Gastroesophageal sphincter (tissue), 4 donors: ENCODE data around the gene ARAP3. TPM values are rescaled to one million over a fixed set of nuclear protein-coding genes. Genes with fewer than 3 reads are reported as not detected.

ENCODE experiments used
- ATAC-seq: fragments of 150-250 bp; one replicate; pipeline ENCODE4 v1.9.1; 2016; ENCODE audit warnings: mild to moderate bottlenecking, moderate library complexity
- H3K27ac ChIP-seq, 4 donors: fragments of 200-600 bp; sonication (generic) in 3 of 4; 1 replicate in 3 of 4; 2 replicates in 1 of 4; pipeline ENCODE4 v1.5.1; 2016 to 2019
- H3K27me3 ChIP-seq: fragments of 200-600 bp; sonication (generic); one replicate; pipeline ENCODE4 v1.5.1; 2019
- H3K36me3 ChIP-seq, 2 donors: fragments of 200-600 bp; sonication (generic); one replicate each; pipeline ENCODE4 v1.5.1; 2019; ENCODE audit warnings: control low read depth in 1 of 2
- H3K4me1 ChIP-seq, 3 donors: fragments of 200-600 bp; sonication (generic); 1 replicate in 2 of 3; 2 replicates in 1 of 3; pipeline ENCODE4 v1.5.1; 2016 to 2019; ENCODE audit warnings: control low read depth in 2 of 3
- H3K4me3 ChIP-seq, 2 donors: fragments of 200-600 bp; sonication (generic); one replicate each; pipeline ENCODE4 v1.5.1; 2019; ENCODE audit warnings: mild to moderate bottlenecking in 1 of 2, moderate library complexity in 1 of 2
- H3K9me3 ChIP-seq, 3 donors: fragments of 200-600 bp; sonication (generic); one replicate each; pipeline ENCODE4 v1.5.1; 2017 to 2019; ENCODE audit warnings: control low read depth in 2 of 3
- EP300 ChIP-seq: sonication (generic); formaldehyde crosslinking; IDR thresholded peaks from one replicate; pipeline ENCODE4 v1.6.1; 2017; ENCODE audit warnings: antibody characterized with exemption, mild to moderate bottlenecking
- POLR2A ChIP-seq, 2 donors: fragments of 450-650 bp; IDR thresholded peaks; one replicate each; pipeline ENCODE4 v1.6.1; 2017; ENCODE audit warnings: antibody characterized with exemption in 2 of 2, mild to moderate bottlenecking in 2 of 2, moderate library complexity in 1 of 2
- POLR2AphosphoS5 ChIP-seq: sonication (generic); formaldehyde crosslinking; IDR thresholded peaks from one replicate; pipeline ENCODE4 v1.6.1; 2017; ENCODE audit warnings: antibody characterized with exemption
- WGBS, 2 donors: methylation state at CpG; one replicate each; pipeline ENCODE4 v1.1.5; 2018; ENCODE audit warnings: low coverage in 1 of 2; 5-methylcytosine and 5-hydroxymethylcytosine counted together
- total RNA-seq, 4 donors: library from RNA; depleted of rRNA; stranded (reverse); fragments of >200 nt; gene quantifications; one replicate each; pipeline ENCODE4 v1.1.0, GENCODE V29; 2016
- TF ChIP-seq, protein P1 (sequence below), 4 experiments: fragments of 200-600 bp in 2 of 4; fragments of 450-650 bp in 2 of 4; sonication (generic) in 1 of 4; IDR thresholded peaks; one replicate each; pipeline ENCODE4 v1.5.1; 2017 to 2019; ENCODE audit warnings: antibody characterized with exemption in 4 of 4, mild to moderate bottlenecking in 2 of 4, moderate library complexity in 2 of 4

The ARAP3 gene
- total RNA-seq, 4 donors from 2014 or later: 5.3 to 7.2 (median 6.2) TPM

DNA sequence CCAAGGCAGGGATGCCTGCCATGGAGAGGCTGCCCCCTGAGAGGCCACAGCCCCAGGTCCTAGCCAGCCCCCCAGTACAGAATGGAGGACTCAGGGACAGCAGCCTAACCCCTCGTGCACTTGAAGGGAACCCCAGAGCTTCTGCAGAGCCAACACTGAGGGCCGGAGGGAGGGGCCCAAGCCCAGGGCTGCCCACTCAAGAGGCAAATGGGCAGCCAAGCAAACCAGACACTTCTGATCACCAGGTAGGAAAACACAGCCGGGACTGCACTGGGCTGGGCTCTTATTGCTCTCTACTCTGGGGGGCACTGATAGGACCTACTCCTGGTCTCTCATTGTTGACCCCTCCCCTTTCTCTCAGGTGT is 42.0 kb downstream of the ARAP3 start:
- no peak for ATAC-seq
- WGBS, 2 donors: no CpG with 5 or more reads among the region's 3 CpGs
- Histone ChIP-seq H3K4me1 (peaks cover 0 to 25% (median 17%) of the 10 kb centered on the region in 3 donors), H3K27ac (no peak overlapping the region), H3K36me3 (peaks cover 0 to 51% of the 10 kb centered on the region in 2 donors), H3K27me3 (peaks cover 11% of the 10 kb centered on the region), H3K4me3 (no peak overlapping the region), H3K9me3 (no peaks in the 10 kb centered on the region)
- TF ChIP-seq POLR2AphosphoS5 (no peak), POLR2A (IDR thresholded peaks at IDR 0.05) (no peak), EP300 (no peak)
- TF ChIP-seq, protein P1, sequence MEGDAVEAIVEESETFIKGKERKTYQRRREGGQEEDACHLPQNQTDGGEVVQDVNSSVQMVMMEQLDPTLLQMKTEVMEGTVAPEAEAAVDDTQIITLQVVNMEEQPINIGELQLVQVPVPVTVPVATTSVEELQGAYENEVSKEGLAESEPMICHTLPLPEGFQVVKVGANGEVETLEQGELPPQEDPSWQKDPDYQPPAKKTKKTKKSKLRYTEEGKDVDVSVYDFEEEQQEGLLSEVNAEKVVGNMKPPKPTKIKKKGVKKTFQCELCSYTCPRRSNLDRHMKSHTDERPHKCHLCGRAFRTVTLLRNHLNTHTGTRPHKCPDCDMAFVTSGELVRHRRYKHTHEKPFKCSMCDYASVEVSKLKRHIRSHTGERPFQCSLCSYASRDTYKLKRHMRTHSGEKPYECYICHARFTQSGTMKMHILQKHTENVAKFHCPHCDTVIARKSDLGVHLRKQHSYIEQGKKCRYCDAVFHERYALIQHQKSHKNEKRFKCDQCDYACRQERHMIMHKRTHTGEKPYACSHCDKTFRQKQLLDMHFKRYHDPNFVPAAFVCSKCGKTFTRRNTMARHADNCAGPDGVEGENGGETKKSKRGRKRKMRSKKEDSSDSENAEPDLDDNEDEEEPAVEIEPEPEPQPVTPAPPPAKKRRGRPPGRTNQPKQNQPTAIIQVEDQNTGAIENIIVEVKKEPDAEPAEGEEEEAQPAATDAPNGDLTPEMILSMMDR (IDR thresholded peaks at IDR 0.05): no peak

GRCh38 chr5:141639357-141640050 is 42.5 kb downstream of the ARAP3 start:
- ATAC-seq: no peak
- H3K36me3 ChIP-seq: peaks cover 0 to 48% of the 10 kb centered on the region in 2 donors
- WGBS, 2 donors: 79 to 87% methylated on average over 2 to 4 of the region's 12 CpGs
- H3K9me3 ChIP-seq: no peaks in the 10 kb centered on the region
- H3K4me3 ChIP-seq: no peak overlapping the region
- peaks cover 0 to 30% (median 23%) of the 10 kb centered on the region in 3 donors for H3K4me1 ChIP-seq
- TF ChIP-seq EP300: no peak
- TF ChIP-seq, protein P1 (IDR thresholded peaks at IDR 0.05): no peak
- peaks cover 11% of the 10 kb centered on the region for H3K27me3 ChIP-seq
- H3K27ac ChIP-seq: no peak overlapping the region

DNA sequence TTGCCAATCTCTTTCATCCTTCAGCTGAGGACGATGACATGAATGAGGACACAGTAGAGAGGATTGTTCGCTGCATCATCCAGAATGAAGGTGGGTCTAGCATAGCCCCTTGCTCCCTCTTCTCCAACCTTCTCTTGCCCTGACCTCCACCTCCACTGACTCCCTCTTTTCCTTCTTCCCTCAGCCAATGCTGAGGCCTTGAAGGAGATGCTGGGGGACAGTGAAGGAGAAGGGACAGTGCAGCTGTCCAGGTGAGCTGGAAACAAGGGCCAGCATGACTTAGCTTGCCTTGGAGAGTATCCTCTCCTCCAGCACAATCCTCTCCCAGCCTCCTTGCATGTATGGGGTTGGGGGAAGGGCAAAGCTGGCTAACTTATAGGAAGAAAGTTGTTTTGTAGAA is 43.3 kb downstream of the ARAP3 start:
- 86 to 100% methylated on average over 1 to 2 of the region's 2 CpGs for WGBS, 2 donors
- peaks cover 0 to 37% (median 24%) of the 10 kb centered on the region in 3 donors for H3K4me1 ChIP-seq
- H3K27me3 ChIP-seq: peaks cover 11% of the 10 kb centered on the region
- H3K36me3 ChIP-seq: peaks cover 0 to 48% of the 10 kb centered on the region in 2 donors
- H3K27ac ChIP-seq: no peak overlapping the region
- TF ChIP-seq EP300: no peak
- TF ChIP-seq POLR2A (IDR thresholded peaks at IDR 0.05): no peak
- TF ChIP-seq, protein P1 (IDR thresholded peaks at IDR 0.05): no peak
- TF ChIP-seq POLR2AphosphoS5: no peak
- ATAC-seq: no peak
- no peak overlapping the region for H3K4me3 ChIP-seq
- no peaks in the 10 kb centered on the region for H3K9me3 ChIP-seq

DNA sequence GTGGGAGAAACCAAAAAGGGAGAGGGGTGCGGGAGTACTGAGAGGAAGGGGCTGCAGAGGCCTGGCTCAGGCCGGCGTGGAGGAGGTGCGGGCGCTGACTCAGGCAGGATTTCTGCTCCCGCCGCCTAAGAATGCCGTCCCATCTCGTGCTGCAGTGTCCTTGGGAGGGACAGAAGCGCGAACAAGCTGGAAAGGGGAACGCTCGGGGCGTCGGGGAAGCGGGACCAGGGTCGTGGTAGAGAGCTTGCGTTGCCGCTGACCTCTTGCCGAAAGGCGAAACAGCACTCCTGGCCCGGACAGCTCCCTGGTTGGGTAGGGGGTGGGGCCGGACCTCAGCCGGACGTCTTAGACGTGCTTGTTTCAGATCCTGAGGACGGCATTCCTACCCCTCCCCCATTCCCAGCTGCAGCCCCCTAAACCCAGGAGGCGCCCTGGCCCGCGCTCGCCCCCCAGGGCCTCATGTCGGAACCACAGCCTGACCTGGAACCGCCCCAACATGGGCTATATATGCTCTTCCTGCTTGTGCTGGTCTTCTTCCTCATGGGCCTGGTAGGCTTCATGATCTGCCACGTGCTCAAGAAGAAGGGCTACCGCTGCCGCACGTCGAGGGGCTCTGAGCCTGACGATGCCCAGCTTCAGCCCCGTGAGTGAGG is 44.1 kb downstream of the ARAP3 start:
- Histone ChIP-seq H3K27ac (peak overlapping the region in 1 of 4 donors; percentile 81), H3K9me3 (no peaks in the 10 kb centered on the region), H3K36me3 (peaks cover 0 to 40% of the 10 kb centered on the region in 2 donors), H3K27me3 (peaks cover 11% of the 10 kb centered on the region), H3K4me1 (peaks cover 0 to 43% (median 24%) of the 10 kb centered on the region in 3 donors), H3K4me3 (peak overlapping the region; percentile 68 to 81)
- ATAC-seq: peak; percentile 23
- 0 to 7% methylated on average over 1 to 5 of the region's 40 CpGs for WGBS, 2 donors
- no peak for TF ChIP-seq EP300
- TF ChIP-seq, protein P1 (IDR thresholded peaks at IDR 0.05): peak in 2 of 4 experiments; percentile 18 to 39
